Epithelial cell of esophagus (primary cell): ENCODE results near the gene TNNT2.

Experiments
- DNase-seq: peaks from one replicate; pipeline ENCODE4 v3.0.0; 2010; ENCODE audit warnings: low read depth
- H3K4me3 ChIP-seq: 2 replicates; pipeline ENCODE4 v1.5.1; 2011; ENCODE audit warnings: mild to moderate bottlenecking, low read length, control low read depth
- CTCF ChIP-seq: IDR thresholded peaks from 2 replicates; pipeline ENCODE4 v1.5.1; 2011; ENCODE audit warnings: low read depth, mild to moderate bottlenecking, low read length, control low read depth, inconsistent platforms; ENCODE audit not compliant: insufficient read depth; ENCODE audit errors: missing control alignments

TNNT2 gene

GRCh38 chr1:201393076-201393475 lies 15.6 kb upstream of the TNNT2 start:
- no peak for DNase-seq
- no peak for TF ChIP-seq CTCF
- no peak overlapping the region for H3K4me3 ChIP-seq

GRCh38 chr1:201391651-201392511 lies 14.4 kb upstream of the TNNT2 start:
- no peak for DNase-seq
- TF ChIP-seq CTCF: no peak
- H3K4me3 ChIP-seq: no peak overlapping the region

- TF ChIP-seq CTCF: no peak
- no peak overlapping the region for H3K4me3 ChIP-seq
- DNase-seq: no peak
Measured at GRCh38 chr1:201391225-201391624, 13.7 kb upstream of the TNNT2 start.

GRCh38 chr1:201389051-201389450 lies 11.6 kb upstream of the TNNT2 start:
- no peak for DNase-seq
- H3K4me3 ChIP-seq: no peak overlapping the region
- no peak for TF ChIP-seq CTCF

GRCh38 chr1:201386208-201386607 lies 8.7 kb upstream of the TNNT2 start:
- DNase-seq: no peak
- no peak overlapping the region for H3K4me3 ChIP-seq
- TF ChIP-seq CTCF: no peak

- DNase-seq: peak; percentile 74
- no peak overlapping the region for H3K4me3 ChIP-seq
- TF ChIP-seq CTCF: peak; percentile 93
Measured at GRCh38 chr1:201385299-201385891, 7.9 kb upstream of the TNNT2 start.
